GF-D8 (cell line): Measurements from ENCODE around the gene PRRC2C.
"Not testable (repeated sequence)": the region's sequence is repeated elsewhere in the genome, so short reads cannot be mapped to it uniquely, and the experiment has no call there.

Experiments
- DNase-seq: peaks from one replicate; lab custom pipeline; 2025; lab: John Stamatoyannopoulos, UW

PRRC2C gene

DNA sequence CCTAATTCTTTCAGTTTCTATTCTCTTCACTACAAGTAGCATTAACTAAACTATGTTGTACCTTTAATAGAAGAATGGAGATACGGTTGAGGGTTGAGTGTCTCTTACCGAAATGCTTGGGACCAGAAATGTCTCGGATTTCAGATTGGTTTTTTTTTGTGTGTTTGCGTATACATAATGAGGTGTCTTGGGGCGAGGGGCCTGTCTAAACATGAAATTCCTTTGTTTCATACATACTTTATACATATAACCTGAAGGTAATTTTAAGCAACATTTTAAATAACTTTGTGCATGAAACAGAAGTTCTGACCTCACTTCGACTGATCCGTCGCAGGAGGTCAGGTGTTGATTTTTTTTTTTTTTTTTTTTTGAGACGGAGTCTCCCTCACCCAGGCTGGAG is 100.4 kb downstream of the PRRC2C start:
- no peak for DNase-seq

DNA sequence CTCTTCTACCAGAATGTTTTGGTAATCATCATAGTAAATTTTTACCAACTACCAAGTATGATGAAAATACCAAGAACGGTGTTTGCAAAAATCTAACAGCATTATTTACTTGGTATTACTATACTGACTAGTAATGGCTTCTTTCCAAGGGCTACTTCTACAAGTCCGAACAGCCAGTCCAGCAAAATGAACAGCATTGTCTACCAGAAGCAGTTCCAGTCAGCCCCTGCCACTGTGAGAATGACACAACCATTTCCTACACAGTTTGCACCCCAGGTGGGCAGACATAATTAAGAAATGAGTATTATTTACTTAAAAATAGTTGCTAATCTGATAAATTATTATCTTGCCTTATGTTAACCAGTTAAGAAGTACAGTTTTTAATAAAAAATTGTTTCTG is 102.9 kb downstream of the PRRC2C start:
- no peak for DNase-seq

DNA sequence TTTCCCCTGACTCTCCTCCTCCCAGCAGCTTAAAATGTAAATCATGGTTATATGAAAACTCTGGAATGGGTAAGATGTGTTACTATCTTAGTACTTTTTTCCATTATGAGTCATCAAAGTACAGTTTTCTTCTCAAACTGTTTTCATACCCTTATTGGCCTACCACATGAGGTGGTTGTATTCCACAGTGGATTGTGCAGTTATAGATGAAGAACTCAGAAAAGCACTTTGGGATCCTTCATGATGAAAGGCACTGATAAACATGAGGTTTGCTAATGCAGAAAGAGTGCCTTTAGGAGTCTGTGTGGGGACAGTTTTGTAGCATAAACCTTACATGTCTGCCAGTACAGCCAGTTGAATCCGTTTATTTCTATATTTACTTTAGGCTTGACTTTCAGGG is 104.7 kb downstream of the PRRC2C start:
- DNase-seq, result no peak

DNA sequence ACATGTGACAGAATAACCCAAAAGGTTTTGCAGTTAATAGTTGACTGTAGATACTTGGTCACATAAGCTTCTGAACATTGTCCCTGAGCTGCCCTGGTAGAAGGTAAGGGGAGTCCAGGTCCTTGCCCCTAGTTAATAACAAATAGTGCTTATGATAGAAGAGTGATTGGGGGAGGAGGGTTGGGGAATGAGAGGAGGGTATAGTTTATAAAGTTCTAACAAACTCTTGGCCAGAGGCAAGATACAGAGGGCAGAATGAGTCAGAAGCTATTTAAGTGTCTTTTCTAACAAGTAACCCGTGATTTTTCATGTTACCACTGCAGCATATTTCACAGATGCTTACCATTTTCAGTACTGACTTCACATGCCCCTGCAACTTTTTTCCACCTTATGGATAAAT is 110.0 kb downstream of the PRRC2C start:
- no peak for DNase-seq

DNA sequence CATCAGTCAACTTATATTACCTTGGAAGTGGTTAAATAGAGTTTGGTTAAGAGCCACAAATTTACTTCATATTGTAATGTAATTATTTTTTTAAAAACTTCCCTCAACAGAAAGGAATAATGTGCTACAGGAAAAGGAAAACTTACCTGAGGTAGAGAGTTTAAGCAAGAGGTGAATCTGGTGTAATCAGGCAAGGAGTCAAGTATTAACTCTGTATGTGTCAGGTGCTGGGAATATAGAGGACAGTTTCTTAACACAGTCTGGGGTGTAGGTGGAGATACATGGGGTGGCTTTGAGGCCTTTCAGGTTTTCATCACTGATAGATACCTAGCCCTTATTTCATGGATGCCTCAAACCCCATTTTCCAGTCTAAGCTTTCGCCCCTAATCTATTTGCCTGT is 110.8 kb downstream of the PRRC2C start:
- no peak for DNase-seq

DNA sequence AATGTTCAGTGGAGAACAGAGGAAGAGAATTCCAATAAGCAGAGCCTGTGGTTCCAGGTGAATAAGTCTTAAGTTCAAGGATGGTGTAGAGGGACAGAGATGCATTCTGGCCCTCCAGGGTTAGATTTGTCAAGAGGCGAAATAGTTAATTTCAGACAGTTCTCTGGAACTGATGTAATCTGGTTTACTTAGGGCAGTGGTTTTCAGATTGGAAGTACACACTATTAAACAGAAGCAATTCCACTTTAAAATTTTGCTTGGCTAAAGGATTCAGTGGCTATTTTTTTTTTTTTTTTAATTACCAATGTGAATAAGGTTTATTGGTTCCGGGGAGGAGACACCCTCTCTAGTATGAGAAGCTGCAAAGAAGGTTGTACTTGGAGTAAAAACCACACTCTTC is 111.4 kb downstream of the PRRC2C start:
- no peak for DNase-seq

DNA sequence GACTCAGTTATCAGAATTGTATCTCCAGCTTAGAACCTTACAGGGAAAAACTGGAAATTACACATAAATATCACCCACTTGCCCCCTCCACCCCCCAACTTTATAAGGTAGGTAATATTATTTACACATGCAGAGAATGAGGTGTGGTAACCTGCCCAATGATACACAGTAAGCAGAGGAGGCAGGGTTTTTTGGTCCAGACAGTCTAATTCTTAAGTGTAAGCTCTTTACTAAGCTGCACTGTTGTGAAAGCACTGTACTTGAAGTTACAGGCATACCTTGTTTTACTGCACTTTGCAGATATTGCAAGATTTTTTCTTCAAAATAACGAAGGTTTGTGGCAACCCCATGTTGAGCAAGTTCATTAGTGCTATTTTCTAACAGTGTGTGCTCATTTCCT is 111.9 kb downstream of the PRRC2C start:
- DNase-seq, result no peak

DNA sequence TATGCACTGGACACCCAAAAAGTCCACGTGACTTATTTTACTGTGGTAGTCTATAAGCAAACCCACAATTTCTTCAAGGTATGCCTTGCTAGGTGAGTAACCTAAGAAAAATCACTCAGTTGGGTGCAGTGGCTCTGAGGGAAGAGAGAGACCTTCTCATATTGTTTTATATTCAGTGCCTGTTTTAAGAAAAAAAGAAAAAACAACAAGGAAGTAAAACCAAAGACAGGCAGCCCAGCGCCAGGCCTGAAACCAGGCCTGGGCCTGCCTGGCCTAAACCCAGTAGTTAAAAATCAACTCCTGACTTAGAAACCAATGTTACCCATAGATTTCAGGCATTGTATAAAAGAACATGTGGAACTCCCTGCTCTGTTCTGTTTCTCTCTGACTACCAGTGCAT is 115.0 kb downstream of the PRRC2C start:
- not testable (repeated sequence) for DNase-seq

DNA sequence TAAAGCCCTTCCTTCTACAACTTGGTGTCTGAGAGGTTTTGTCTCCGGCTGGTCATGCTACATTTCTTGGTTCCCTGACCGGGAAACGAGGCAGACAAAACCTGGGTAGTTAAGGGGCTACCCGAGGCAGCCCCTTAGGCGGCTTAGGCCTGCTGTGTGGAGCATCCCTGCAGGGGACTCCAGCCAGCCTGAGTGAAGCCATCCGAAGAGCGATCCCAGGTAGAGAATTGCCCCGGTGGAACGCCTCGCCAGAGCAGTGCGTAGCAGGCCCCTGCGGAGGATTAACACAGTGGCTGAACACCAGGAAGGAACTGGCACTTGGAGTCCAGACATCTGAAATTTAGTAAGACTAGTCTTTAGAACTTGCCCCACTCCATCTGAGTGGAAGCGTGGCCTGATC is 115.5 kb downstream of the PRRC2C start:
- DNase-seq, result no peak

DNA sequence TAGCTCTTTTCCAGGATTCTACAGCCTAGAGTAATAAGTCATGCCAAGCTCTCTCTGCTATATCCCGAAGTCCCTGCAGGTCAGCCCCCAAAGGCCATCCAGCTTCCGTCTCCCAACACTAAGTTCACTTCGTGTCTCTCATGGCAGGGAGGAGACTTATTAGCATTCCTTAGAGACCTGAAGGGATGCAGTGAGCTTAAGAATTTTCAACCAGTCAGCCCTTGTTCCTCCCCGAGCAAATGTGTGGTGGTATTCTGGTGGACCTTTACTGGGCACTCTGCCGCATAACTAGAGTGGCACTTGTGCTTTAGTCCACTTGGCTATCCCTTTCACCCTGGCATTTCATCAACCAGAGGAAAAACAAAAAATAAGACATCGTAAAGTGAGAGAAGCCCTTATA is 117.7 kb downstream of the PRRC2C start:
- not testable (repeated sequence) for DNase-seq

DNA sequence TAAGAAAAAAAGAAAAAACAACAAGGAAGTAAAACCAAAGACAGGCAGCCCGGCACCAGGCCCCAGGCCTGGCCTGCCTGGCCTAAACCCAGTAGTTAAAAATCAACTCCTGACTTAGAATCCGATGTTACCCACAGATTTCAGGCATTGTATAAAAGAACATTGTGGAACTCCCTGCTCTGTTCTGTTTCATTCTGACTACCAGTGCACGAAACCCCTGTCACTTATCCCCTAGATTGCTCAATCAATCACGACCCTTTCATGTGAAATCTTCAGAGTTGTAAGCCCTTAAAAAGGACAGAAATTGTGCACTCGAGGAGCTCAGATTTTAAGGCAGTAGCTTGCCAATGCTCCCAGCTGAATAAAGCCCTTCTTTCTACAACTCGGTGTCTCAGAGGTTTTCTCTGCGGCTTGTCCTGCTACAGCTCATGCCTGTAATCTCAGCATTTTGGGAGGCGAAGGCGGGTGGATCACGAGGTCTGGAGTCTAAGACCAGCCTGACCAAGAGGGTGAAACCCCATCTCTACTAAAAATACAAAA is 121.1 kb downstream of the PRRC2C start:
- no peak for DNase-seq

DNA sequence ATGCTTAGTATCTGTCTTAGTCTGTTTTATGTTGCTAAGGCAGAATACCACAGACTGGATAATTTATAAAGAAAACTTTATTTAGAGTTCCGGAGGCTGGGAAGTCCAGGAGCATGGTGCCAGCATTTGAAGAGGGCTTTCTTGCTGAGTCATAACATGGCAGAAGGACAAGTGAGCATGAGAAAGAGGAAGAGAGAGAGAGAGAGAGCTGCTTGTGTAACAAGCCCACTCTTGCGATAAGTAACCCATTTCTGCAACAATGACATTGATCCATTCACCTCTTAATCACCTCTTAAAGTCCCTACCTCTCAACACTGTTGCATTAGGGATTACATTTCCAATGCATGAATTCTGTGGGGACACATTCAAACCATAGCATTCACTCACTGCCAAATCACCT is 125.1 kb downstream of the PRRC2C start:
- DNase-seq, result peak; percentile 29

DNA sequence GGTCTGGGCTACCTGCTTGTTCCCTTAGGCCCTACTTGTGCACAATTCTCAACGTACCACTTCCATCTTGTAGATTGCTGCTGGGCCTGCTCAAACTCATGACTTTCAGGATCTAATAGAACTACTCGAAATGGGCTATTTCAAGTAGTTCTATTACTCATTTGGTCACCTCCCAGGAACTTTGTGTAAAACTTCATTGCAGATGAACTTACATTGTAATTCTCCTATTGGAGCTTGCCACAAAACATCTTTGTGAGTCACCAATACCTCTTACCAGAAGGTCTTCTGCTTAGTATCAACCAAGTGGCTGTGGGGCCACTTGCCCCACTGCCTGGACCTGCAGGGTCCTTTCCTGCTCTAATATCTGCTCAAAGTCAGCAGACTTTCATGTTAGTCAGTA is 126.0 kb downstream of the PRRC2C start:
- no peak for DNase-seq

DNA sequence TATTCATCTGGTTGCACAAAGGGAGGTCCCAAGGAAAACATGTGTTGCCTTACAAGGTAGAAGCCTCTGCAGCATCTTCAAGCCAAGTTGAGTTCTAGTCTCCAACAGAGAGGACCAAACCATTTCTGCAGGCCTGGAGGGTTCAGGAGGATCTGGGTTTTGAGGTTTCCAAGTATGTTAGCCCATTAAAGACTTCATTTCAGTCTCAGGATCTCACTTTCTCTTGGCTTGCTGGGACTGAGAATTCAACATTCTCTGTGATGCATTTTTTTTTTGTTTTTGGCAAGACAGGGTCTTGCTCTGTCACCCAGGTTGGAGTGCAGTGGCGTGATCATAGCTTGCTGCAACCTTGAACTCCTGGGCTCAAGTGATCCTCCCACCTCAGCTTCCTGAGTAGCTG is 128.0 kb downstream of the PRRC2C start:
- DNase-seq, result no peak

DNA sequence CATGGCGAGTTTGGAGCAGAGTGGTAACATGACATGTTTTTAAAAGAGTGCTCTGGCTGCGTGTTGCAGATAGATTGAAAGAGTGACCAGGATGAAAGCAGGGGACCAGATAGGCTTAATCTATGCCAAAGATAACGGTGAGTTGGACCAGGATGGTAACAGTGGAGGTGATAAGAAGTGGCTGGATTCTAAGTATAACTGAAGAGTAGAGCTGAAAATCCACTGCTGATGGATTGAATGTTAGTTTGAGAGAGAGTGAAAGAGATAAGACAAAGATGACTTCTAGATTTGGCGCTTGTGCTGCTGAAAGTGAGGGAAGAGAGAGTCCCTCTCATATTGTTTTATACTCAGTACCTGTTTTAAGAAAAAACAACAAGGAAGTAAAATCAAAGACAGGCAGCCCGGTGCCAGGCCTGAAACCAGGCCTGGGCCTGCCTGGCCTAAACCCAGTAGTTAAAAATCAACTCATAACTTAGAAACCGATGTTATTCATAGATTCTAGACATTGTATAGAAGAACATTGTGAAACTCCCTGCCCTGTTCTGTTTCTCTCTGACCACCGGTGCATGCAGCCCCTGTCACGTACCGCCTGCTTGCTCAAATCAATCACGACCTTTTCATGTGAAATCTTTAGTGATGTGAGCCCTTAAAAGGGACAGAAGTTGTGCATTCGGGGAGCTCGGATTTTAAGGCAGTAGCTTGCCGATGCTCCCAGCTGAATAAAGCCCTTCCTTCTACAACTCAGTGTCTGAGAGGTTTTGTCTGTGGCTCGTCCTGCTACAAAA is 130.0 kb downstream of the PRRC2C start:
- not testable (repeated sequence) for DNase-seq

DNA sequence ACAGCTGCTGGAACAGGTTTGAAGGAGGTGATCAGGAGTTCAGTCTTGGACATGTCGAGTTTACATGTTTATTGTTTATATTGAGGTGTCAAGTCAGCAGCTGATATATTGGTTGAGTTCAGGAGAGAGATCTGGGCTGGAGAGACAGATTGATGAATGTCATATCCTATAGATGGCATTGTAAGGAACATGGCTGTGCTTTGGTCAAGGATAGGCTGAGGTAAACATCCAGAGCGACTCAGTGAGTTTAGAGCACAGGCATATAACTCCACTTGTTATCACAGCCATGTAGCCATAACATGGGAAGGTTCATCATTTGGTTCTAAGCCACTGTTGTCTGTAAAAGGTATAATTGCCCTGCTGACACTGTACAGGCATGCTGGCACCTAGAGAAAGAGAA is 131.3 kb downstream of the PRRC2C start:
- no peak for DNase-seq

DNA sequence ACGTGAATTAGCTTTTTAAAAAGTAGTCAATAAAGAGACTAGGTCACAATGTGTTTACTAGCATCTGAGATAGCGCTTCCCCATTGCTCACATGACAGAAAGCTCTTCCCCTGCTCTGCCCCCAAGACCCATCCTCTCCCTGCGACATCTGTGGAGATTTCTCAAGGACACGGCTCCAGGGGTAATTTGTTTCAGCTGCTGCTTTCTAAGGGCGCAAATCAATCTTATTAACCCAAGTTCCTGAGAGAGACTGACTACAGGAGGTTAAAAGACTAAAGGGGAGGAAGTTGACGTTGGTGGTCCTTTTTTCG is 136.8 kb downstream of the PRRC2C start, which contains the start of gene MYOCOS:
Gene MYOCOS (plus strand): TSS at position 92 of the 311 bp plus-strand sequence. CDS start 1,641 bp downstream, outside the sequence.
- DNase-seq, result no peak

DNA sequence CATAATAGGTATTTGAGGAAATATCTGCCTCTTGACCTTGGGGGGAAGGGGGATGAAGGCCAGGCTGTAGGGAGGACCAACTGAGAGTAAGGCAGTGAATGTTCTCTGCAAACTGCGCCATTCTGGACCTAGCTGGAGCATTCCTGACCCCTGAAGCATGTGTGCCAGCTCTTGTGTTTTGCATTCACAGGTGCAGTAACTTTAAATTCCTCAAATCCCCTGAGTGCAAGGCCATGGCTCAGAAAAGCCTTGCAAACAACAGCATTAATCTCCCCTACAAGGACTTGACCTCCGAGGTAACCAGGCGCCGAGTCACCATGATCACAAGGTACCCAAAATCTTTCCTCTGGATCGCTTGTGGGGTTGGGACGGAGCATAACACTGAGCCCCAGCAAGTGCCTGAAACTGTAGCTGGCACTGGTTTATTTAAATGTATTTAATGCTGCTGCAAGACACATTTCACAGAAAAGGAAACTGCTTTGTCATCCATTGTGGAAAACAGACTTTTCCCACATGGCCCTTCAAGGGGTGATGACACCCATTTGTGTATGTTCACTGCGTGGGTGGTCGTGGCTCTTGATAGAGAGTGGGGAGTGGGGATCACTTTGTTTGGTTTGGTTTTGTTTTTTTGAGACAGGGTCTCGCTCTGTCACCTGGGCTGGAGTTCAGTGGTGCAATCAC is 138.5 kb downstream of the PRRC2C start:
- DNase-seq, result no peak

DNA sequence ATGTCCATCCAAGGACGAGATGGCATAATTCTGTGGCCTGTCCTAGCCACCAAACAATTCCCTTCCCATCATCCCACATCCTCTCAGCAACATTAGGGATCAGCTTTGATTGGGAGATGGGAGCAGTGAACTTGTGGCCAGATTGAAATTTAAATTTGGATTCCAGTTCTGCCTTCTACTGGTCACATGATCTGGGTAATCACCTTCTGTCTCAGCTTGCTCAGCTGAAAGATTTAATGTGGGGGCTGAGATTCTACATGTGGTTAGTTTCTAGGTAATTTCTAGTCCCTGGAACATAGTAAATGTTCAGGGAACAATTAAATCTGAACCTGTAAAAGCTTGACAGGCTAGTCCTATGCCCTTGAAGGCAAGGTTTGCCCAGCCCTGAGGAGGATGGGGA is 139.9 kb downstream of the PRRC2C start:
- DNase-seq, result no peak

DNA sequence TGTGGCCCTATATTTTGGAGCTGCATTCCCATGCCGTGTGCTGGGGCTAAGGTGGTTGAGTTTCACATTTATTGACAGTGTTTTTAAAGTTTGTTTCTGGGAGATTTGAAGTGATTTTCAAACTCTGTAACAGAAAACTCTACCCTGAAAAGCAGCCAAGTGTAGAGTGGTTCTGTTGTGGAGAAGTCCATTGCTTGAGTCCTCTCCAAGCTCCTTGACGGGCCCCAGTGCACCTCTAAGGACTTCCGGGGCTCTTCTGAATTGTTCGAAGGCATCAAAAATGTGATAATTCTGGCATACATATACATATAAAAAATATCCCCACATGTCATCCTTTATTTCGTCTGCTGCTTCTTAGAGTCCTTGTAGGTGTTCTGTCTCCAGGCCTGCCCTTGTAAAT is 141.7 kb downstream of the PRRC2C start:
- DNase-seq, result no peak

DNA sequence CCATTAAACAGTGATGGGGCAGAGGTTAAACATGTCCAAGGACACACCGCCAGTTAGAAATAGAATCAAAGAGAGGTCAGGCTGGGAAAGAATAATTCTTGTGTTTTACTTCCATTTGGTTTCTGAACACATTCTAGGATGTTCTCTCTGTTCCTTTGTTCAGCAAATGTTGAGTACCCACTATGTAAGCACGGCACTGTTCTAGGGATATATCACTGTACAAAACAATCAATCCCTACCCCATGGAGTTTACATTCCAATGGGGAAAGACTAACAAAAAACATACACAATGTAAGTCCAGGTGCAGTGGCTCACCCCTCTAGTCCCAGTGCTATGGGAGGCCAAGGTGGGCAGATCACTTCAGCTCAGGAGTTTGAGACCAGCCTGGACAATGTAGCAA is 142.9 kb downstream of the PRRC2C start:
- DNase-seq, result no peak

DNA sequence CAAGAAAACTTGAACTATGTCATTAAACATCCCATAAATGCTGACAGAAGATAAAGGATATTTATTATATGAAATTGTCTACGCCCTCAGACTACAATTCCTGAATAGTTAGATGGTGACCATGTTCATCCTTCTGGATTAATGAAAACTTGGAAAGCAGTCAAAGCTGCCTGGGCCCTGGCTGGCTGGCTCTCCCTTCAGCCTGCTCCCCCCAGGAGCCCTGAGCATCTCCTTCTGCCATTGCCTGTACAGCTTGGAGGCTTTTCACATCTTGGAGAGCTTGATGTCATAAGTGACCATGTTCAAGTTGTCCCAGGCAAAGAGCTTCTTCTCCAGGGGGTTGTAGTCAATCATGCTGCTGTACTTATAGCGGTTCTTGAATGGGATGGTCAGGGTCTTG is 150.3 kb downstream of the PRRC2C start:
- no peak for DNase-seq

DNA sequence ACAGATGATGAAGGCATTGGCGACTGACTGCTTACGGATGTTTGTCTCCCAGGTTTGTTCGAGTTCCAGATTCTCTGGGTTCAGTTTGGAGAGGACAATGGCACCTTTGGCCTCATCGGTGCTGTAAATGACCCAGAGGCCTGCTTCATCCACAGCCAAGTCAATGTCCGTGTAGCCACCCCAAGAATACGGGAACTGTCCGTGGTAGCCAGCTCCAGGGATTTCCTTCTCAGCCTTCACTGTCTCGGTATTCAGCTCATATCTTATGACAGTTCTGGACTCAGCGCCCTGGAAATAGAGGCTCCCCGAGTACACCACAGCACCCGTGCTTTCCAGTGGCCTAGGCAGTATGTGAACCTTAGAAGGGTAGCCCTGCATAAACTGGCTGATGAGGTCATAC is 150.8 kb downstream of the PRRC2C start:
- no peak for DNase-seq
